GM23248 (cell line): ENCODE results near the gene HOXC11.

Experiments used
- EZH2 ChIP-seq: fragments of 200-600 bp; sonication (generic); IDR thresholded peaks from 2 replicates; pipeline ENCODE4 v1.6.1; 2018; ENCODE audit warnings: antibody characterized with exemption, mild to moderate bottlenecking; ENCODE audit not compliant: insufficient read depth, poor library complexity, severe bottlenecking
- EZH2phosphoT487 ChIP-seq: fragments of 200-600 bp; sonication (generic); IDR thresholded peaks from 2 replicates; pipeline ENCODE4 v1.6.1; 2018; ENCODE audit warnings: antibody characterized with exemption, moderate library complexity, mild to moderate bottlenecking, low read depth; ENCODE audit not compliant: insufficient read depth

DNA sequence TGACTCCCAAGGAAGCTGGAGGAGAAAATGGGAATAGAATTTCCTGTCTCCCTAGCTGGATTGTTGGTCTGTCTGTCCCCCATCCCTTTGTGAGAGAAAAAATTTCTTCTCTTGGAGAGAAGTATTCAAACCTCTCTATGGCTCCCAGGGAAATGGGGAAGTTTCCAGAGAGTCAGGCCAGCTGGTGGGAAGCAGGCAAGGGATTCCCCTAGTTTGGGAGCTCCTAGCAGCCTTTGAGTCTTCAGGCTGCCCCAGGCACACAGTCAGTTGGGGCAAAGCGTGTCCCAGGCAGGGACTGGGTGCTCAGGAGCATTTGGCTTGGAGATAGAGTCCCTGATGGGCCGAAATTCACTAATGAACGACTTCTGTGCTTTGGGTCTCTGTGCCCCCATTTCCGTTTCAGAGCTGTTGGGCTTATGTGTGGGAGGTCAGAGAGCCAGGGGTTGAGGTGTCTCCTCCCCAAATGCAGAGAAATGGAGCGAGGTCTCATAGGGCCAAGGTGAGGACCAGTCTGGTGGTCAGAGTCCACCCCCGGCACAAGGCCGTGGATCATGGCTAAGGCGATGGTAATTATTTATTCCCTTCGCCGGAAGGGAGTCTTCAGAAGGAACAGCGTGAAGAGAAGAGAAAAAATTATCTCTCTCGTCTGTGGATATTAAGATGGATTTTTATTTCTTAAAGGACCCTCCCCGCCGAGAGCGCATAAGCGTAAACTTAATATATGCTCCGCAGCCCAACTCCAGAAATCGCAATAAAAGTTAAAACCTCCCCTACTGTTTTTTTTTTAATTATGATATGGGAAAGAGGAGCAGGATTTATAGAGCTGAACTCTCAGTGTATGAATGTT is 20.5 kb downstream of the HOXC11 start:
- TF ChIP-seq EZH2: no peak
- no peak for TF ChIP-seq EZH2phosphoT487
